Activated naive CD8-positive, alpha-beta T cell treated with anti-CD3 and anti-CD28 coated beads, Interleukin-2, amount 10 ng/mL, durations not matched to agents 7 days and 5 days (primary cell): ENCODE measurements around the gene YPEL3. TPM values are rescaled to one million over a fixed set of nuclear protein-coding genes. Genes with fewer than 3 reads are reported as not detected.
"Not testable (repeated sequence)": the region's sequence is repeated elsewhere in the genome, so short reads cannot be mapped to it uniquely, and the experiment has no call there.

ENCODE experiments used
- ATAC-seq: fragments of 150-1000 bp; cut with Tn5 transposase; one replicate; pipeline ENCODE4 v1.10.0; 2021; ENCODE audit warnings: low read depth, moderate library complexity
- POLR2A ChIA-PET: fragments of 350-600 bp; sonication (Branson Sonifier 250); formaldehyde crosslinking; loops from one replicate; lab custom pipeline; 2021; ENCODE audit warnings: antibody characterized with exemption; lab: Charles Lee
- DNase-seq: peaks from one replicate; pipeline ENCODE4 v3.0.0; 2021
- H3K27ac Mint-ChIP-seq: one replicate; pipeline ENCODE4 v1.8.0; 2022; ENCODE audit warnings: mild to moderate bottlenecking, mixed read lengths
- H3K27me3 Mint-ChIP-seq: one replicate; pipeline ENCODE4 v1.8.0; 2022; ENCODE audit warnings: mild to moderate bottlenecking, moderate library complexity, mixed read lengths
- H3K36me3 Mint-ChIP-seq: one replicate; pipeline ENCODE4 v1.8.0; 2021; ENCODE audit warnings: mild to moderate bottlenecking, mixed read lengths
- H3K4me1 Mint-ChIP-seq: one replicate; pipeline ENCODE4 v1.8.0; 2021; ENCODE audit warnings: mixed read lengths
- H3K4me3 Mint-ChIP-seq: one replicate; pipeline ENCODE4 v1.8.0; 2022; ENCODE audit warnings: mild to moderate bottlenecking, moderate library complexity, mixed read lengths
- H3K9me3 Mint-ChIP-seq: one replicate; pipeline ENCODE4 v1.8.0; 2021; ENCODE audit warnings: mixed read lengths
- total RNA-seq, 2 experiments: library from RNA; stranded (reverse); gene quantifications; one replicate each; pipeline ENCODE4 v1.2.3, GENCODE V29; 2021

The YPEL3 gene
- total RNA-seq, 2 experiments from 2014 or later = 135 to 139 TPM

GRCh38 chr16:30114833-30115232 lies 18.8 kb upstream of the YPEL3 start:
- peak overlapping the region; percentile 56 for H3K27ac Mint-ChIP-seq

DNA sequence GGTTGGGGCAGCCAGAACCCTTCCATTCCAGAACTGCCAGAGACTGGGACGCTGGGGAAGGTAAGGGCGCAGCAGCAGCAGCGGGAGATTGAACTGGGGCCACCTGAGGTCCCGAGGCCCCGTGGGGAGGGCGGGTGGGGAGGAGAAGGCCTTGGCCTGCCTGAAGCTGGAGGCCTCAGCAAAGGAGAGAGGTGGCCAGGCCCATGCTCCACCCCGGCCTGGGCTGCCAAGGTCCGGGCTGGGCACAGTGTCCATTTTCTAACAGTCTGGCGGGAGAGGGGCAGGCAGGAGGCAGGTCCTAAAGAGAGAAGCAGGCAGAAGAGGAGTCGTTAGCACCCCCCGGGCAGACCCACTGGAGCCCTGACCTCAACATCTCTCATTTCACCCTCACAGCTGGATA lies 18.4 kb upstream of the YPEL3 start:
- no peaks in the 10 kb centered on the region for H3K27me3 Mint-ChIP-seq
- no peak overlapping the region for H3K27ac Mint-ChIP-seq
- no peaks in the 10 kb centered on the region for H3K9me3 Mint-ChIP-seq
- DNase-seq (no peak), ATAC-seq (no peak)
- peaks cover 16% of the 10 kb centered on the region for H3K36me3 Mint-ChIP-seq
- peak overlapping the region; percentile 8 for H3K4me3 Mint-ChIP-seq
- H3K4me1 Mint-ChIP-seq = peaks cover 9% of the 10 kb centered on the region
- POLR2A ChIA-PET = interaction anchor here (1.0 to 4.8 kb wide), 3 partner anchors 11 to 71 kb away, joined by 4 to 30 read pairs (median 5); partner anchors contain the start of gene CORO1A

More at GRCh38 chr16:30114833-30115232, 18.8 kb upstream of the YPEL3 start:
- peaks cover 19% of the 10 kb centered on the region for H3K36me3 Mint-ChIP-seq
- not testable (repeated sequence) for DNase-seq, ATAC-seq, H3K9me3 Mint-ChIP-seq, H3K27me3 Mint-ChIP-seq
- H3K4me1 Mint-ChIP-seq = peaks cover 10% of the 10 kb centered on the region
- H3K4me3 Mint-ChIP-seq = peak overlapping the region; percentile 8
- POLR2A ChIA-PET = interaction anchor here (1.0 to 4.8 kb wide), 2 partner anchors 68 to 70 kb away, joined by 4 to 30 read pairs; partner anchors contain the start of gene CORO1A

DNA sequence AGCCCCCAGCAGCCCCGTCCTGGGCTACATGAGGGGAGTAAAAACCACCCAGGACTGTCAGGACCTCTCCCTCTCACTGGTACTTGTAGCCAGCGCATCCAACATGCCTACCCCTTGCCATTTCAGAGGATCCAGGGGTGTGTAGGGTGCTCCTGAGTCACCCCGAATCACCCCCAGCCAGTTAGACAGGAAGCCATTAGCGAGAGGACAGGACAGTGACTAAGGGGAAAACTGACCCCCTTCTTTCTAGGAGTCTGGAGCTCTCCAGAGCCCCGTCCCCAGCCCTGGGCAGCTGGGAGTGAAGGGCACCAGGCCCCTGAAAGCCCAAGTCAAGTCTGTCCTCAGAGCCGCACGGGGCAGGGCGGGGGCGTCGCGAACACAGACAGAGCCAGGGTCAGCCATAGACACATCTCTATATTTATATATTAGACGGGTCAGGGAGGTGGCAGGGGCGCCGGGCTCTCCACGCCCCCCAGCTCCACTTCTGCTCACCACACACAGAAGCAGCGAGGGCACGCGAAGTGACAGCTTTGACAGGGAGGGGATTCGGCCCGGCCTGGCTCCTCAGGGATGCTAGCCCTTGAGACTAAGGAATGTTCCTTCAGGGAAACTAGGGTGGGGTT lies 17.8 kb upstream of the YPEL3 start:
- H3K4me3 Mint-ChIP-seq = no peak overlapping the region
- H3K9me3 Mint-ChIP-seq = no peaks in the 10 kb centered on the region
- peaks cover 13% of the 10 kb centered on the region for H3K36me3 Mint-ChIP-seq
- peaks cover 9% of the 10 kb centered on the region for H3K4me1 Mint-ChIP-seq
- DNase-seq = no peak
- H3K27ac Mint-ChIP-seq = peak overlapping the region; percentile 21
- POLR2A ChIA-PET = interaction anchor here (1.0 to 4.8 kb wide), 3 partner anchors 11 to 72 kb away, joined by 4 to 30 read pairs (median 5); partner anchors contain the start of gene CORO1A
- no peak for ATAC-seq
- no peaks in the 10 kb centered on the region for H3K27me3 Mint-ChIP-seq

GRCh38 chr16:30113031-30113710 lies 17.2 kb upstream of the YPEL3 start, which contains the start of gene GDPD3:
TSS of gene GDPD3 (minus strand) at chr16:30113537. CDS start at chr16:30113478, 59 bp downstream.
- peaks cover 9% of the 10 kb centered on the region for H3K4me1 Mint-ChIP-seq
- no peaks in the 10 kb centered on the region for H3K27me3 Mint-ChIP-seq
- POLR2A ChIA-PET = interaction anchor here (1.0 to 4.8 kb wide), 4 partner anchors 8 to 72 kb away, joined by 3 to 30 read pairs (median 8); partner anchors contain the start of gene CORO1A
- ATAC-seq = no peak
- DNase-seq = no peak
- peaks cover 13% of the 10 kb centered on the region for H3K36me3 Mint-ChIP-seq
- peak within 1 kb of the TSS; percentile 64 for H3K27ac Mint-ChIP-seq
- H3K9me3 Mint-ChIP-seq = no peaks in the 10 kb centered on the region
- H3K4me3 Mint-ChIP-seq = no peak within 1 kb of the TSS

DNA sequence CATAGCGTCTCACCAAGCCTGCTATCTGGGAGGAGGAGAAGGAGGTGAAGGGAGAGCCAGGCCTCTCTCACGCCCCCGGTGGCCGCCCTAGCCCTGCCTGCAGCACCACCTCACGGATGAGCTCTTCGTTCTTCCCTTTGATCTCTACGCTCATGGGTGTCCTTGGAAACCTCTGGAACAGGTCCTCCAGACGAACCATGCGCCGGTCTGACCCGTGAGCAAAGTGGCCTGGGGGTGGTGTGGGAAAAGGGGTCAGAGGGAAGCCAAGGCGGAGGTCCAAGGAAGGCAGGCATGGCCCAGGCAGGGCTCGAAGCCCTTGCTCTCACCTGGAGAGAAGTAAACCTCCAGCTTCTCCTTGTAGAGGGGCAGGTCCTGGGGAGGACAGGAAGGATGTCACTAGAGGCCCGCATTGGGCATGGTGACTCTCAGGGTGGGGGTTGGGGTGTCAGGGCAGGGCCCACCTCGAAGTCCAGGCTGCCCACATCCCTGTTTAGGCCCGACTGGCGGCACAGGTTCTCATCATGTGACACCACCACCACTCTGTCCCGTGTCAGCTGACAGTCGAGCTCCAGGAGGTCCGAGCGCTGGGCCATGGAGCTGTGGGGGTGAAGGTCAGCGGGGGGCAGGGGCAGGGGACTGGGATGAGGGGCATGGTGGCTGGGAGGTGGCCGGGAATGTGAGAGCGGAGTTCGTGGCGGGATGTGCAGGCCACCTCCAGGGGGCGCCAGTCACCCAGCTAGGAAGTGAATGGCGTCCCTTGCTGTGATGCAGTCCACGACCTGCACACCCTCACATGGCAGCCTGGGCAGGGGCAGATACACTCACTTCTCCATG lies 16.4 kb upstream of the YPEL3 start:
- POLR2A ChIA-PET = interaction anchor here (0.8 to 4.8 kb wide), 7 partner anchors 8 to 295 kb away, joined by 3 to 30 read pairs (median 4); partner anchors contain the start of genes CORO1A, MAPK3 and ZNF771
- H3K4me3 Mint-ChIP-seq = no peak overlapping the region
- H3K9me3 Mint-ChIP-seq = no peaks in the 10 kb centered on the region
- peak overlapping the region; percentile 64 for H3K27ac Mint-ChIP-seq
- DNase-seq (peak; percentile 75), ATAC-seq (peak; percentile 50)
- H3K27me3 Mint-ChIP-seq = no peaks in the 10 kb centered on the region
- H3K36me3 Mint-ChIP-seq = peaks cover 17% of the 10 kb centered on the region
- peaks cover 9% of the 10 kb centered on the region for H3K4me1 Mint-ChIP-seq

DNA sequence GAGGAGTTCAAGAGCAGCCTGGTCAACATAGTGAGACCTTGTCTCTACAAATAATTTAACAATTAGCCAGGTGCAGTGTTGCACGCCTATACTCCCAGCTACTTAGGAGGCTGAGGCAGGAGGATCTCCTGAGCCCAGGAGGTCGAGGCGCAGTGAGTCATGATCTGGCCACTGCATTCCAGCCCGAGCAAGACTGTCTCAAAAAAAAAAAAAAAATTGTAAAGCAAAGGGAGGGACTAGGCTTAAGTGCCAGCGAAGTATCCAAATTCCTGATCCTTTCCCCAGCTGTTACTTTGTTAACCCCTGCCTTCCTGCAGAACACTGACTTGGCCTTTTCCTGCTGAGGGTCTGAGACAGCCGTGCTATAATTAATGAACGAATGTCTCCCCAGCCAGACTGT lies 14.6 kb upstream of the YPEL3 start:
- Mint-ChIP-seq H3K4me1 (peaks cover 9% of the 10 kb centered on the region), H3K27me3 (no peaks in the 10 kb centered on the region)
- no peak for ATAC-seq

DNA sequence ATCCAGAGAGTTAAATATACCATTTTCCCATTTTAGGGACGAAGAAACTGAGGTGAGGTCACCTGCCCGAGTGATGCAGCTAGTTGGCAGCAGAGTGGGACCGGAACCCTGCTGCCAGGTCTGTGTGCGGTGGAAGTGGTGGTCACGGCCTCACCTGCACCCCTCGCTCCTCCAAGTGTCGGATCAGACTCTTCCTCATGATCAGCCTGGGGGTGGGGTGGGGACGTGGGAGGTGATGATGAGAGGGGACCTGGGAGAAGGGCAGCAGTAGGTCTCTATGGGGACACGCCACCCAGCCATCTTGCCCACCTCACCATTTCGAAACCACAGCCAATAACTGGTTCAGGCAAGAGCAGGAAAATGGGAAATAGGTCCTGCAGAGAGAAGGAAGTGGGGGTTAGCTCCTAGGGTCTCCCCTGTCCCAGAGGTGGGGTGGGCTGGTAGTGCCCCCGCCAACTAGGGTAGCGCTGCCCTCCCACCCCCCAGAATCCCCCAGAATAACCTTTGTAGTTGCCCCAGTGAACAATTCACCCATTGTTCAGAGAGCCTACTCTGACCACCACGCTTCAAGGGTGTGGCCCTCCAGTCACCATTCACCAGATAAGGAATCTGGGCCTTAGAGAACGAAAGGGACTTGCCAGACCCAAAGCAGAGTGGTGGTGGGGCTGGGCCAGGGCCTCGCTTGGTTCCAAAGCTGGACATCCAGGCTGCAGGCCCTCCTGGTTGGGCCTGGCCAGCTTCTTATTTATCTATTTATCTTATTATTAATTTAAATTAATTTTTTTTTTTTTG lies 12.2 kb upstream of the YPEL3 start:
- POLR2A ChIA-PET = no interaction called here
- no peak for ATAC-seq
- peaks cover 6% of the 10 kb centered on the region for H3K4me1 Mint-ChIP-seq
- no peak overlapping the region for H3K27ac Mint-ChIP-seq
- no peak overlapping the region for H3K4me3 Mint-ChIP-seq
- DNase-seq = no peak
- no peaks in the 10 kb centered on the region for H3K9me3 Mint-ChIP-seq
- H3K36me3 Mint-ChIP-seq = peaks cover 32% of the 10 kb centered on the region
- no peaks in the 10 kb centered on the region for H3K27me3 Mint-ChIP-seq

More for the DNA sequence above, 14.6 kb upstream of the YPEL3 start:
- no peak for DNase-seq
- H3K36me3 Mint-ChIP-seq = peaks cover 20% of the 10 kb centered on the region
- H3K4me3 Mint-ChIP-seq = no peak overlapping the region
- POLR2A ChIA-PET = interaction anchor here (0.6 to 1.1 kb wide), 4 partner anchors 18 to 73 kb away, joined by 3 read pairs; partner anchors contain the start of genes CORO1A and TBX6
- H3K9me3 Mint-ChIP-seq = no peaks in the 10 kb centered on the region
- no peak overlapping the region for H3K27ac Mint-ChIP-seq

GRCh38 chr16:30104492-30104891 lies 8.5 kb upstream of the YPEL3 start:
- peaks cover 4% of the 10 kb centered on the region for H3K9me3 Mint-ChIP-seq
- no peaks in the 10 kb centered on the region for H3K27me3 Mint-ChIP-seq
- no peak for DNase-seq
- H3K27ac Mint-ChIP-seq = peak overlapping the region; percentile 51
- POLR2A ChIA-PET = interaction anchor here (0.7 to 2.3 kb wide), 4 partner anchors 9 to 79 kb away, joined by 3 to 5 read pairs (median 5); partner anchors contain the start of genes ALDOA, CORO1A, GDPD3 and TBX6
- H3K4me1 Mint-ChIP-seq = no peaks in the 10 kb centered on the region
- H3K36me3 Mint-ChIP-seq = peaks cover 25% of the 10 kb centered on the region
- no peak overlapping the region for H3K4me3 Mint-ChIP-seq
- no peak for ATAC-seq

DNA sequence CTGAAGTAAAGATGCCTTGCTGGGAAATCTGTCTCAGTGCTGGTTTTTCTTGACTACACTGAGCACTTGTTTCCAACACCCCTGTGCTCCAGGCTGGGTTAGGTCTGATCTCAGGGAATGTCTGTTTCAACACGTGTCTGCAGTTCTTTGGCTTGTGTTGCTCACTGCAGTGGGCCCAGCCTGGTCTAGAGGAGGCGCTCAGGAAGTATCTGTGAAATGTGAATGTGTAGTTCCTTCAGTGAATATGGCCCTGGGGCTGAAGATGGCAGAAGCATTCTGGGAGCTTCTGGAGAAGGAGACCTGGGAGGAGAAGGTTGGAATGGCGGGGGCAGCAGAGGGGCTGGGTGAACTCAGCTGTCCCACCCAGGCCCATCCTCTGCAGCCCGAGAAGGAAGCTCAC lies 8.1 kb upstream of the YPEL3 start:
- no peak overlapping the region for H3K4me3 Mint-ChIP-seq
- H3K27ac Mint-ChIP-seq = peak overlapping the region; percentile 51
- H3K9me3 Mint-ChIP-seq = peaks cover 6% of the 10 kb centered on the region
- DNase-seq = no peak
- POLR2A ChIA-PET = interaction anchor here (1.4 to 2.3 kb wide), 3 partner anchors 9 to 80 kb away, joined by 3 to 5 read pairs (median 5); partner anchors contain the start of genes CORO1A, GDPD3 and TBX6
- no peaks in the 10 kb centered on the region for H3K27me3 Mint-ChIP-seq
- no peak for ATAC-seq
- peaks cover 25% of the 10 kb centered on the region for H3K36me3 Mint-ChIP-seq
- H3K4me1 Mint-ChIP-seq = no peaks in the 10 kb centered on the region

DNA sequence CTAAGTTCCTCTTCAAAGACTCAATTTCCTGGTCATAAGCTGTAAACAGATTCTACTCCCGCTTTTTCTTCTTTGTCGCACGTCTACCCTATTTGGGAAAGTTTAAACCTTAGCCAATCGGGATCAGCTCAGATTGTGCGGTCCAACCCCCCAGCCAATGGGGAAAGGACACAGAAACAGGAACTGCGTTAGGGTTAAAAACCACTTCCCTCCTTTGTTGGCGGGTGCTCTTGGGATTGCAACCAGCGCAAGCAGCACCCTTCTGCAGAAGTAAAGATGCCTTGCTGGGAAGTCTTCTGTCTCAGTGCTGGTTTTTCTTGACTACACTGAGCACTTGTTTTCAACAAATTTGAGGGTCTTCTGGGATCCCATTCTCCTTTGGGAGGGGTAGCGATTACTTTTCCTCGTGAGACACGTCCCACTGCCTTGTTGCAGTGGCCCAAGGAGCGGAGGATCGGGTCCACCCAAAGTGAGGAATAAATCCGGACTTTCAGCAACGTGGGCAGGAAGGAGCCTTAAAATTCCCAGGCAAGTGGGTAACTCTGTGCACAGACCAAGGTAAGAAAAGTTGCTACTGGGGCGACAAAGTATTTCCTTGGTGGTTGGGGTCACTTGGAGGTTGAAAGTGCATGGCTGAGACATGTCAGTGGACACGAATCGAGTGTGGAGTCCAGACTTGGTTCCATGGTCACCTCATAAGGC lies 1.0 kb upstream of the YPEL3 start:
- POLR2A ChIA-PET = interaction anchor here (1.2 to 8.1 kb wide), 2 partner anchors 33 to 88 kb away, joined by 3 to 132 read pairs; partner anchors contain the start of gene CORO1A
- DNase-seq = no peak
- peaks cover 16% of the 10 kb centered on the region for H3K9me3 Mint-ChIP-seq
- H3K4me1 Mint-ChIP-seq = peaks cover 29% of the 10 kb centered on the region
- H3K27ac Mint-ChIP-seq = peak overlapping the region; percentile 89
- H3K36me3 Mint-ChIP-seq = peaks cover 30% of the 10 kb centered on the region
- peak overlapping the region; percentile 68 for H3K4me3 Mint-ChIP-seq
- H3K27me3 Mint-ChIP-seq = no peaks in the 10 kb centered on the region
- no peak for ATAC-seq
